CD14-positive monocyte (primary cell): ENCODE results near the gene COA3. TPM values are rescaled to one million over a fixed set of nuclear protein-coding genes. Genes with fewer than 3 reads are reported as not detected.
A peak's percentile ranks its signal among the peaks of the same experiment; 100 is the strongest.

ENCODE experiments used
- DNase-seq, 3 donors: peaks; one replicate each; pipeline ENCODE4 v3.0.0-alpha.2; 2011 to 2022
- H2AFZ ChIP-seq: 2 replicates; pipeline ENCODE4 v1.6.0; 2012; ENCODE audit warnings: mild to moderate bottlenecking, low read depth, low read length, inconsistent platforms; ENCODE audit not compliant: insufficient read depth, poor library complexity, severe bottlenecking
- H3K27ac ChIP-seq, 2 donors: 1 replicate in 1 of 2; 2 replicates in 1 of 2; pipeline ENCODE4 v1.5.1; 2012 to 2013; ENCODE audit warnings: low read length in 2 of 2, control low read depth in 1 of 2, inconsistent platforms in 1 of 2, low read depth in 1 of 2, mild to moderate bottlenecking in 1 of 2
- H3K27me3 ChIP-seq, 2 donors: one replicate each; pipeline versions ENCODE4 v1.6.0 to v1.6.1; 2011 to 2013; ENCODE audit warnings: low read length in 2 of 2; ENCODE audit not compliant: control insufficient read depth in 2 of 2, insufficient read depth in 2 of 2
- H3K36me3 ChIP-seq, 2 donors: replicated peaks in 1 of 2; 1 replicate in 1 of 2; 2 replicates in 1 of 2; pipeline versions ENCODE4 v1.5.1 to v1.6.1; 2012 to 2013; ENCODE audit warnings: low read length in 2 of 2, control low read depth in 1 of 2, inconsistent platforms in 1 of 2, mild to moderate bottlenecking in 1 of 2; ENCODE audit not compliant: insufficient read depth in 2 of 2, control insufficient read depth in 1 of 2
- H3K4me1 ChIP-seq, 2 donors: 1 replicate in 1 of 2; 2 replicates in 1 of 2; pipeline versions ENCODE4 v1.5.1 to v1.6.1; 2012 to 2013; ENCODE audit warnings: low read length in 2 of 2, control low read depth in 1 of 2, inconsistent platforms in 1 of 2, mild to moderate bottlenecking in 1 of 2, moderate library complexity in 1 of 2; ENCODE audit not compliant: insufficient read depth in 2 of 2, control insufficient read depth in 1 of 2
- H3K4me2 ChIP-seq: replicated peaks from 2 replicates; pipeline ENCODE3; 2012; ENCODE audit warnings: low read length, moderate library complexity, mild to moderate bottlenecking; ENCODE audit not compliant: poor library complexity, severe bottlenecking; ENCODE audit errors: extremely low read depth
- H3K4me3 ChIP-seq, 3 experiments: fragments of 200-600 bp in 1 of 3; sonication (generic) in 1 of 3; replicated peaks in 1 of 3; 1 replicate in 2 of 3; 2 replicates in 1 of 3; pipeline ENCODE4 v1.5.1; 2011 to 2013; ENCODE audit warnings: low read length in 3 of 3, mild to moderate bottlenecking in 3 of 3, control low read depth in 2 of 3, low read depth in 2 of 3, inconsistent platforms in 1 of 3, moderate library complexity in 1 of 3
- H3K79me2 ChIP-seq: 2 replicates; pipeline ENCODE4 v1.6.0; 2012; ENCODE audit warnings: mild to moderate bottlenecking, control low read depth, inconsistent platforms, low read length, moderate library complexity; ENCODE audit not compliant: insufficient read depth
- H3K9ac ChIP-seq: 2 replicates; pipeline ENCODE4 v1.6.0; 2017; ENCODE audit warnings: low read length, mild to moderate bottlenecking; ENCODE audit not compliant: insufficient read depth, poor library complexity, severe bottlenecking
- H3K9me3 ChIP-seq, 2 donors: replicated peaks in 1 of 2; 1 replicate in 1 of 2; 2 replicates in 1 of 2; pipeline versions ENCODE4 v1.5.1 to v1.6.1; 2012 to 2013; ENCODE audit warnings: low read length in 2 of 2, control low read depth in 1 of 2; ENCODE audit not compliant: control insufficient read depth in 1 of 2, insufficient read depth in 1 of 2
- H4K20me1 ChIP-seq: 2 replicates; pipeline ENCODE4 v1.6.0; 2012; ENCODE audit warnings: mild to moderate bottlenecking, low read length, control low read depth, moderate library complexity; ENCODE audit not compliant: insufficient read depth
- H3K27ac Mint-ChIP-seq, 7 donors: one replicate each; pipeline ENCODE4 v1.8.0; 2020; ENCODE audit warnings: mild to moderate bottlenecking in 7 of 7, mixed read lengths in 7 of 7, moderate library complexity in 6 of 7, inconsistent platforms in 2 of 7
- H3K27me3 Mint-ChIP-seq, 3 donors: one replicate each; pipeline ENCODE4 v1.8.0; 2021 to 2022; ENCODE audit warnings: low read depth in 3 of 3, mild to moderate bottlenecking in 3 of 3, mixed read lengths in 3 of 3, moderate library complexity in 3 of 3, inconsistent platforms in 1 of 3
- H3K36me3 Mint-ChIP-seq, 2 donors: one replicate each; pipeline ENCODE4 v1.8.0; 2020; ENCODE audit warnings: mixed read lengths in 2 of 2, inconsistent platforms in 1 of 2, mild to moderate bottlenecking in 1 of 2
- H3K4me1 Mint-ChIP-seq: one replicate; pipeline ENCODE4 v1.8.0; 2020; ENCODE audit warnings: mild to moderate bottlenecking, mixed read lengths
- H3K4me3 Mint-ChIP-seq, 2 donors: one replicate each; pipeline ENCODE4 v1.8.0; 2020; ENCODE audit warnings: mild to moderate bottlenecking in 2 of 2, mixed read lengths in 2 of 2, moderate library complexity in 1 of 2
- H3K9me3 Mint-ChIP-seq, 7 donors: one replicate each; pipeline ENCODE4 v1.8.0; 2020 to 2022; ENCODE audit warnings: mixed read lengths in 7 of 7, mild to moderate bottlenecking in 6 of 7, moderate library complexity in 6 of 7, inconsistent platforms in 2 of 7
- CTCF ChIP-seq: fragments of 200-600 bp; IDR thresholded peaks from one replicate; pipeline ENCODE4 v1.8.0; 2022; ENCODE audit warnings: antibody characterized with exemption, mild to moderate bottlenecking
- WGBS: methylation state at CpG from one replicate; pipeline ENCODE4 v1.1.5; 2013; ENCODE audit warnings: missing lambda C conversion rate; ENCODE audit not compliant: insufficient coverage; 5-methylcytosine and 5-hydroxymethylcytosine counted together
- intact Hi-C, 2 donors: fragments of 100-400 bp; cut with micrococcal nuclease; formaldehyde crosslinking; loops; one replicate each; pipeline versions ENCODE4 v1.15.0 to v1.15.1; 2023
- polyA plus RNA-seq, 3 donors: library from polyadenylated mRNA; depleted of rRNA in 1 of 3; unstranded in 2 of 3; stranded (reverse) in 1 of 3; fragments of 300-500 nt in 2 of 3; fragments of >200 nt in 1 of 3; fragmentation: Illumina TruSeq in 2 of 3; gene quantifications; 1 replicate in 2 of 3; 2 replicates in 1 of 3; pipeline ENCODE4 v1.2.3, GENCODE V29; 2012 to 2021

The COA3 gene
- polyA plus RNA-seq, 3 donors: 21.5 to 171 (median 156) TPM

DNA sequence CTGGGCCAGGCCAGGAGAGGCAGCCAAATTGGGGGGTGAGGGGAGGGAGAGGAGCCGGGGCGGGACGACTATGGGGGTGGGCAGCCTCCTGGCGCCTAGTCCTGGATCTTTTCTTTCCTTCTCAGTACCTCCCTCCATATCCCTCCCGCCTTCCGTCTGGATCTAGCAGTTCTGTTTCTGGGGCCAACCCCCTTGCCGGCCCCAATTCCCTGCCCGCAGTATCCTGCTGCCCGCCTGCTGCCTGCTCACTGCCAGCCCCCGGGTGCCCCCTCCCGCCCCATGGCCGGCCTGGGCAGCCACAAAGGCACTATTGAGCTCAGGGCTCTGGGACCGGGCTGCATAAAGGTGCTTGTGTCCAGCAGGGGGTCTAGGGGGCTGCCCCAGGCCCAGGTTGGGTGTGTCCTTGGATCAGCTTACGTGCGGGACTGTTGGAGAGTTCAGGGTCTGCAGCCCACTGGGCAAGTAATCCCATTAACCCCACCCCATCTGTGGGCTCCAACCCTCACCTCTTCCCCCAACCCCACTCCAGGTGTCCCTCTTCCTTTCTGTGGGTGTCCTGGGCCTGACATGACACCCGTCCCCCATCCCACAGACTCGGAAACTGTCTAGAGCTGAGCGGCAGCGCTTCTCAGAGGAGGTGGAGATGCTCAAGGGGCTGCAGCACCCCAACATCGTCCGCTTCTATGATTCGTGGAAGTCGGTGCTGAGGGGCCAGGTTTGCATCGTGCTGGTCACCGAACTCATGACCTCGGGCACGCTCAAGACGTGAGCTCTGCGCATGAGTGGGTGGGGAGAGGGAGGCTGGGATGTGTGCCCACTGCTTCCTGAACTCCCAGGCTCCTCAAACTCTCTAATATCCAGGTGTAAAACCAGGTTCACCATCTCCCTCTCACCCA lies 16.1 kb downstream of the COA3 start:
- no peak overlapping the region for H3K9ac ChIP-seq
- peaks cover 0 to 39% of the 10 kb centered on the region in 2 donors for H3K9me3 ChIP-seq
- no peak for DNase-seq
- Mint-ChIP-seq H3K9me3 (peaks cover 4 to 24% (median 11%) of the 10 kb centered on the region in 7 donors), H3K27me3 (peaks cover 77 to 83% (median 78%) of the 10 kb centered on the region in 3 donors), H3K27ac (no peak overlapping the region), H3K36me3 (peaks cover 31 to 32% of the 10 kb centered on the region in 2 donors), H3K4me1 (peaks cover 26% of the 10 kb centered on the region), H3K4me3 (peak overlapping the region in 1 of 2 donors; percentile 86)
- WGBS: 18% methylated on average over 15 of the region's 29 CpGs
- intact Hi-C loops: no loop called here
- H3K27me3 ChIP-seq: peaks cover 60 to 79% of the 10 kb centered on the region in 2 donors
- H3K4me2 ChIP-seq: no peak overlapping the region
- TF ChIP-seq CTCF: no peak
- H2AFZ ChIP-seq: no peak overlapping the region
- no peaks in the 10 kb centered on the region for H4K20me1 ChIP-seq
- H3K4me1 ChIP-seq: peaks cover 7 to 20% of the 10 kb centered on the region in 2 donors
- no peak overlapping the region for H3K4me3 ChIP-seq
- no peak overlapping the region for H3K27ac ChIP-seq
- H3K79me2 ChIP-seq: no peaks in the 10 kb centered on the region
- H3K36me3 ChIP-seq: peaks cover 23 to 24% of the 10 kb centered on the region in 2 donors

GRCh38 chr17:42781639-42782165 lies 16.8 kb downstream of the COA3 start:
- Histone ChIP-seq H3K9me3 (peaks cover 0 to 39% of the 10 kb centered on the region in 2 donors), H3K27me3 (peaks cover 57 to 72% of the 10 kb centered on the region in 2 donors), H3K36me3 (peaks cover 27 to 28% of the 10 kb centered on the region in 2 donors), H2AFZ (no peak overlapping the region), H3K4me1 (peaks cover 7 to 20% of the 10 kb centered on the region in 2 donors), H3K4me2 (no peak overlapping the region), H3K79me2 (no peaks in the 10 kb centered on the region), H3K4me3 (no peak overlapping the region), H3K9ac (no peak overlapping the region), H4K20me1 (no peaks in the 10 kb centered on the region), H3K27ac (no peak overlapping the region)
- Mint-ChIP-seq H3K27me3 (peaks cover 72 to 76% (median 72%) of the 10 kb centered on the region in 3 donors), H3K4me3 (peak overlapping the region in 1 of 2 donors; percentile 78), H3K27ac (no peak overlapping the region), H3K9me3 (peaks cover 4 to 24% (median 11%) of the 10 kb centered on the region in 7 donors), H3K36me3 (peaks cover 36 to 37% of the 10 kb centered on the region in 2 donors), H3K4me1 (peaks cover 25% of the 10 kb centered on the region)
- WGBS: 64% methylated on average over 3 of the region's 10 CpGs
- intact Hi-C loops: no loop called here
- no peak for TF ChIP-seq CTCF
- DNase-seq: no peak
